HAP-1 (cell line): ENCODE results near the gene MRGPRX1.
"Not testable (repeated sequence)": the region's sequence is repeated elsewhere in the genome, so short reads cannot be mapped to it uniquely, and the experiment has no call there.

Source experiments
- DNase-seq, 2 experiments: peaks; one replicate each; pipeline ENCODE4 v3.0.0-alpha.2; 2016 to 2020; ENCODE audit warnings: low spot score in 2 of 2
- H3K27me3 ChIP-seq: fragments of 250-450 bp; sonication (Bioruptor Pico); 2 replicates; pipeline ENCODE4 v1.5.1; 2020; ENCODE audit warnings: low read depth, mild to moderate bottlenecking, moderate library complexity
- H3K36me3 ChIP-seq: fragments of 250-450 bp; sonication (Bioruptor Pico); replicated peaks from 2 replicates; pipeline ENCODE4 v1.5.1; 2020; ENCODE audit warnings: mild to moderate bottlenecking
- H3K4me1 ChIP-seq: fragments of 250-450 bp; sonication (Bioruptor Pico); 2 replicates; pipeline ENCODE4 v1.5.1; 2020; ENCODE audit warnings: mild to moderate bottlenecking
- H3K4me3 ChIP-seq: fragments of 250-450 bp; sonication (Bioruptor Pico); 2 replicates; pipeline ENCODE4 v1.5.1; 2020; ENCODE audit warnings: mild to moderate bottlenecking, moderate library complexity
- H3K9me3 ChIP-seq: fragments of 250-450 bp; sonication (Bioruptor Pico); 2 replicates; pipeline ENCODE4 v1.5.1; 2020; ENCODE audit warnings: mild to moderate bottlenecking, moderate library complexity
- in situ Hi-C: fragments of 300-500 bp; cut with MboI; formaldehyde crosslinking; loops from 3 replicates; pipeline ENCODE4 v1.14.3; 2020; ENCODE audit warnings: low sequenced_read_pairs, inconsistent platforms, mixed read lengths

MRGPRX1 gene

GRCh38 chr11:18939314-18939713 is at the start of gene MRGPRX1:
Gene MRGPRX1, minus strand, starts transcription at chr11:18939414. Its CDS starts 4,630 bp downstream, at chr11:18934784.
- Histone ChIP-seq H3K27me3 (peaks cover 3% of the 10 kb centered on the region; the same call in 1 of the 2 replicates), H3K9me3 (no peaks in the 10 kb centered on the region), H3K4me3 (no peak within 1 kb of the TSS), H3K36me3 (no peaks in the 10 kb centered on the region), H3K4me1 (no peaks in the 10 kb centered on the region)
- in situ Hi-C loops = no loop called here
- DNase-seq = no peak

- Histone ChIP-seq H3K4me3 (no peak overlapping the region), H3K36me3 (no peaks in the 10 kb centered on the region), H3K4me1 (no peaks in the 10 kb centered on the region), H3K9me3 (no peaks in the 10 kb centered on the region), H3K27me3 (no peaks in the 10 kb centered on the region; the same call in 1 of the 2 replicates)
- DNase-seq = no peak
- in situ Hi-C loops = no loop called here
Measured at GRCh38 chr11:18987454-18988231, 48.4 kb upstream of the MRGPRX1 start.

- Histone ChIP-seq H3K36me3 (no peaks in the 10 kb centered on the region), H3K4me3 (no peak overlapping the region), H3K27me3 (no peaks in the 10 kb centered on the region; the same call in 1 of the 2 replicates), H3K4me1 (no peaks in the 10 kb centered on the region), H3K9me3 (no peaks in the 10 kb centered on the region)
- in situ Hi-C loops = no loop called here
- no peak for DNase-seq
Measured at GRCh38 chr11:18986744-18987143, 47.5 kb upstream of the MRGPRX1 start.

DNA sequence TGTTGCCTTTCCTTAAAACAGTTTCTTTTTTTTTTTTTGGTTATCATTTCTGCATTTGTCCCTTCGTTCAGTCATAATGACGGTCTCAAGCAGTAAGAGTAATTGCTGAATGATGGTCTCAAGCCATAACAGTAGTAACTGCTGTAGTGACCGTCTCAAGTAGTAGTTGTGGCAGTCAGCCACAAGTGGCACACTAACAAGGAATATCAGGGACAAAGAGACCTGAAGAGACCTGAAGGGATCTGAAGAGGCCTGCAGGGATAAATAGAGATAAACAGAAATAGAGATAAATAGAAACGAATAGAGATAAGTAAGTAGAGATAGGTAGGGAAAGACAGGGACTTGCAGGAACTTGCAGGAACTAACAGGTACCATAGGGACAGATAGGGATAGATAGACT is 42.7 kb upstream of the MRGPRX1 start:
- Histone ChIP-seq H3K4me1 (no peaks in the 10 kb centered on the region), H3K4me3 (no peak overlapping the region), H3K36me3 (no peaks in the 10 kb centered on the region), H3K27me3 (no peaks in the 10 kb centered on the region; the same call in 1 of the 2 replicates), H3K9me3 (no peaks in the 10 kb centered on the region)
- no peak for DNase-seq
- in situ Hi-C loops = no loop called here

- DNase-seq = no peak
- Histone ChIP-seq H3K9me3 (no peaks in the 10 kb centered on the region), H3K4me3 (no peak overlapping the region), H3K27me3 (peaks cover 4% of the 10 kb centered on the region), H3K36me3 (no peaks in the 10 kb centered on the region), H3K4me1 (no peaks in the 10 kb centered on the region)
- in situ Hi-C loops = no loop called here
Measured at GRCh38 chr11:18974192-18974591, 35.0 kb upstream of the MRGPRX1 start.

DNA sequence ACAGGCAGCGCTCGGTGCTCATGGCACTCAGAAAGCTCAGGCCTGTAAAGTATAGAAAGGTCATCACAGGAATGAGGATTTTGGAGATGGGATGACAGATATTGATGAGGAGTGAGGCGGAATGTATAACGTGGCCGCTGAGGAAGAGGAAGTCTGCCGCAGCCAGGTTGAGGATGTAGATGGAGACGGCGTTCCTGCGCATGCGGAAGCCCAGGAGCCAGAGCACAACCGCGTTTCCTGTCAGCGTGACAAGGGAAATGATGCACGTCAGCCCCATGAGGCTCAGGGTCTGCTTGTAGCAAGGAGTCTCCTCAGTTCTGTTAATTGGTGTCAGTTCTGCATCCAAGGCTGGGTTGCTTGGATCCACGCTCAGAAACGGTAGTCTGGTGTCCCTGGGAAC is 33.1 kb upstream of the MRGPRX1 start:
- Histone ChIP-seq H3K36me3 (no peaks in the 10 kb centered on the region), H3K4me1 (no peaks in the 10 kb centered on the region), H3K4me3 (no peak overlapping the region), H3K27me3 (peaks cover 5% of the 10 kb centered on the region), H3K9me3 (no peaks in the 10 kb centered on the region)
- in situ Hi-C loops = no loop called here
- DNase-seq = no peak

DNA sequence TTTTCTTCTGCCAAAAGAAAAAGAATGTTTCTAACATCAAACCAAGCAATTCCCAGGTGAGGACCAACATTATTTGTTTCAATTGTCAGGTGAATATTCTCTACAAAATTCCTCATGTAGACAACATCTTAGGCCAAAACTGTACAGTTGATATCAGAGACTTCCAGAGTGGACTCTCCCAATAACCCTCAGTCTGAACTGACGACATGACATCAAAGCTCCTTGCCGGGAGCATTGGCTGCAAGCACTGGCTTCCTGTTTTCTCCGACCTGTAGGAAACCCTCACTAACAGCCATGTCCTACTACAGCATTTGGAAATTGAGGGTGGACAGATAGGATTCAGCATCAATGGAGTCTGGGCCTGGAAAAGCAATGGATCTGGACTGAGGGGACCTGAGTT is 30.5 kb upstream of the MRGPRX1 start:
- in situ Hi-C loops = no loop called here
- peaks cover 8% of the 10 kb centered on the region for H3K27me3 ChIP-seq
- DNase-seq = no peak
- H3K4me3 ChIP-seq = no peak overlapping the region
- no peaks in the 10 kb centered on the region for H3K9me3 ChIP-seq
- H3K4me1 ChIP-seq = no peaks in the 10 kb centered on the region
- no peaks in the 10 kb centered on the region for H3K36me3 ChIP-seq

DNA sequence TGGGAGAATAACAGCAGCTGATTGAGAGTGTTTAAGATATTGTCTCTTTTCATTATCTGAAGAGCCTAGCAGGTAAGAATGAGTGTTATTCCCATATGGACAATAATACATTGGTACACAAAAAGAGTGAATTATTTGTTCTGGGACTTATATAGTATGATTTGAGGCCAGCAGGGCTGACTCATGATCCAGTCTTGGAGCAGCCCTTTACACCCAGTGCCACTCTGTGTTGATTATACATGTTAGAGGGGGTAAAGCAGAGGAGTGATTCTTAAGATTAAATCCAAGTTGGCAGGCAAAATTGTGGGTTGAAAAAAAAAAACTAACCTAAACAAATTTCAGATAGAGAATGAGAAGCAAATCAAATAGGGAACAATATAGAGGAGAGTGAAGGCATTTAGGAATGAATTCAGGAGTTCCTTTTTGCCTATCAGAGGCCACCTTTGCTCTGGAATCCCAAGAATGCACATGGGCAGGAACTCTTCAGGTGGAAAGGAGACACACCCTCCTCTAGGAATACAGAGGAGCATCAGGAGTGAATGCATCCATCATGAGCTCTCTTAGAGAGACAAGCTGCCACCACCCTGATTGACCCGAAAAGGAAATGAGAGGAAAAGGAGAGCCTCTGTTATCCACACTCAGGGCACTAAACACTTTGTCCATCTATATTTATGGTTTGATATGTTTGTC is 19.2 kb upstream of the MRGPRX1 start:
- Histone ChIP-seq H3K9me3 (no peaks in the 10 kb centered on the region), H3K4me3 (no peak overlapping the region), H3K27me3 (no peaks in the 10 kb centered on the region; the same call in 1 of the 2 replicates), H3K4me1 (no peaks in the 10 kb centered on the region), H3K36me3 (no peaks in the 10 kb centered on the region)
- in situ Hi-C loops = no loop called here
- no peak for DNase-seq

DNA sequence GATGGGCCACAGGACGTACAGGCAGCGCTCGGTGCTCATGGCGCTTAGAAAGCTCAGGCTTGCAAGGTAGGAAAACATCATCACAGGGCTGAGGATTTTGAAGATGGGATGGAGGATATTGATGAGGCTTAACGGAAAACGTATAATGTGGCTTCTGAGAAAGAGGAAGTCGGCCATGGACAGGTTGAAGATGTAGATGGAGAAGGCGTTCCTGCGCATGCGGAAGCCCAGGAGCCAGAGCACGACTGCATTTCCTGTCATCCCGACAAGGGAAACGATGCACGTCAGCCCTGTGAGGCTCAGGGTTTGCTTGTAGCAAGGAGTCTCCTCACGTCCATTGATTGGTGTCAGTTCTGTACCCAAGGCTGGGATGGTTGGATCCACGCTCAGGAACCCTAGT is 17.4 kb upstream of the MRGPRX1 start:
- H3K36me3 ChIP-seq = no peaks in the 10 kb centered on the region
- H3K27me3 ChIP-seq = no peaks in the 10 kb centered on the region; the same call in 1 of the 2 replicates
- H3K9me3 ChIP-seq = no peaks in the 10 kb centered on the region
- H3K4me3 ChIP-seq = no peak overlapping the region
- no peaks in the 10 kb centered on the region for H3K4me1 ChIP-seq
- in situ Hi-C loops = no loop called here
- DNase-seq = no peak

DNA sequence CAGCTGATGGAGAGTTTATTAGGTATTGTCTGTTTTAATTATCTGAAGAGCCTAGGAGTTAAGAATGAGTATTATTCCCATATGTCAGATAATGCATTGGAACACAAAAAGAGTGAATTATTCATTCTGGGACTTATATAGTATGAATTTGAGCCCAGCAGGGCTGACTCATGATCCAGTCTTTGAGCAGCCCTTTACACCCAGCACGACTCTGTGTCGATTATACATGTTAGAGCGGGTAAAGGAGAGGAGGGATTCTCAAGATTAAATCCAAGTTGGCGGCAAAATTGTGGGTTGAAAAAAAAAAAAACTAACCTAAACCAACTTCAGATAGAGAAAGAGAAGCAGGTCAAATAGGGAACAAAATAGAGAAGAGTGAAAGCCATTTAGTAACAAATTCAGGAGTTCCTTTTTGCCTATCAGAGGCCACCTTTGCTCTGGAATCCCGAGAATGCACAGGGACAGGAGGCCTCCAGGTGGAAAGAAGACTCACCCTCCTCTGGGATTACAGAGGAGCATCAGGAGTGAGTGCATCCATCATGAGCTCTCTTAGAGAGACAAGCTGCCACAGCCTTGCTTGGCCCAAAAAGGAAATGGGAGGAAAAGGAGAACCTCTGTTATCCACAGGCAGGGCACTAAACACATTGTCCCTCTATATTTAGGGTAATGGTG is 3.1 kb downstream of the MRGPRX1 start:
- H3K4me1 ChIP-seq = no peaks in the 10 kb centered on the region
- H3K4me3 ChIP-seq = no peak overlapping the region
- peaks cover 15% of the 10 kb centered on the region for H3K27me3 ChIP-seq
- no peaks in the 10 kb centered on the region for H3K36me3 ChIP-seq
- DNase-seq = no peak
- no peaks in the 10 kb centered on the region for H3K9me3 ChIP-seq
- in situ Hi-C loops = no loop called here

DNA sequence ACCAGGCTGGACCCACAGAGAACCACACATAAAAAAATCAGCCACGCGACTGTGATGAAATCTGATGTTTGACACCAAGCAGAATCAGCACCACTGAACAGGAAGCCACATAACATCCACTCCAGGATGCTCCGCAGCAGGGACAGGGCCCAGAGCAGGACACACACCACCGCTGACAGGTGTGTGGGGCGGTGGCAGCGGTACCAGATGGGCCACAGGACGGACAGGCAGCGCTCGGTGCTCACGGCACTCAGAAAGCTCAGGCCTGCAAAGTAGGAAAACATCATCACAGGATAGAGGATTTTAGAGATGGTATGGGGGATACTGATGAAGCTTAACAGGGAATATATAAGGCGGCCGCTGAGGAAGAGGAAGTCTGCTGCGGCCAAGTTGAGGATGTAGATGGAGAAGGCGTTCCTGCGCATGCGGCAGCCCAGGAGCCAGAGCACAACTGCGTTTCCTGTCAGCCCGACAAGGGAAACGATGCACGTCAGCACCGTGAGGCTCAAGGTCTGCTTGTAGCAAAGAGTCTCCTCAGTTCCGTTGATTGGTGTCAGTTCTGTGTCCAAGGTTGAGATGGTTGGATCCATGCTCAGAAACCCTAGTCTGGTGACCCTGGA is 4.9 kb downstream of the MRGPRX1 start:
- Histone ChIP-seq H3K9me3 (no peaks in the 10 kb centered on the region), H3K36me3 (no peaks in the 10 kb centered on the region), H3K4me1 (no peaks in the 10 kb centered on the region), H3K27me3 (peaks cover 18% of the 10 kb centered on the region), H3K4me3 (no peak overlapping the region)
- DNase-seq = no peak
- in situ Hi-C loops = no loop called here

GRCh38 chr11:18927550-18928322 is 11.5 kb downstream of the MRGPRX1 start:
- in situ Hi-C loops = no loop called here
- Histone ChIP-seq H3K27me3 (peaks cover 4% of the 10 kb centered on the region), H3K9me3 (no peaks in the 10 kb centered on the region), H3K4me1 (no peaks in the 10 kb centered on the region), H3K36me3 (no peaks in the 10 kb centered on the region), H3K4me3 (no peak overlapping the region)
- no peak for DNase-seq

- DNase-seq, in situ Hi-C loops, H3K9me3 ChIP-seq, H3K4me1 ChIP-seq, H3K27me3 ChIP-seq, H3K4me3 ChIP-seq, H3K36me3 ChIP-seq: not testable (repeated sequence)
Measured at GRCh38 chr11:18925426-18925825, 13.8 kb downstream of the MRGPRX1 start.
